Mucosa of stomach (tissue), 1 donor: ENCODE measurements around the gene ABCG4.

Experiments used
- H3K27me3 ChIP-seq: one replicate; pipeline ENCODE4 v1.7.0; 2013; ENCODE audit warnings: mild to moderate bottlenecking, low read length; ENCODE audit not compliant: control insufficient read depth, insufficient read depth
- H3K36me3 ChIP-seq: one replicate; pipeline ENCODE4 v1.7.0; 2013; ENCODE audit warnings: low read length; ENCODE audit not compliant: control insufficient read depth, insufficient read depth
- H3K4me1 ChIP-seq: one replicate; pipeline ENCODE4 v1.7.0; 2013; ENCODE audit warnings: mild to moderate bottlenecking, low read length; ENCODE audit not compliant: control insufficient read depth, insufficient read depth
- H3K4me3 ChIP-seq: one replicate; pipeline ENCODE4 v1.7.0; 2013; ENCODE audit warnings: low read length
- H3K9ac ChIP-seq: one replicate; pipeline ENCODE4 v1.7.0; 2013; ENCODE audit warnings: mild to moderate bottlenecking, low read length, moderate library complexity
- H3K9me3 ChIP-seq: one replicate; pipeline ENCODE4 v1.7.0; 2013; ENCODE audit warnings: mild to moderate bottlenecking, low read length, moderate library complexity; ENCODE audit not compliant: control insufficient read depth
- donor health status: Pancreatic carcinoma.

The ABCG4 gene

GRCh38 chr11:119147604-119148333 lies 1.1 kb upstream of the ABCG4 start:
- Histone ChIP-seq H3K9ac (no peak overlapping the region), H3K4me3 (no peak overlapping the region), H3K4me1 (peaks cover 12% of the 10 kb centered on the region), H3K27me3 (peaks cover 40% of the 10 kb centered on the region), H3K9me3 (no peaks in the 10 kb centered on the region), H3K36me3 (no peaks in the 10 kb centered on the region)

GRCh38 chr11:119148720-119149017 lies 183 bp upstream of the ABCG4 start:
- H3K9me3 ChIP-seq: no peaks in the 10 kb centered on the region
- H3K4me3 ChIP-seq: no peak overlapping the region
- no peaks in the 10 kb centered on the region for H3K36me3 ChIP-seq
- no peak overlapping the region for H3K9ac ChIP-seq
- H3K27me3 ChIP-seq: peaks cover 46% of the 10 kb centered on the region
- peaks cover 12% of the 10 kb centered on the region for H3K4me1 ChIP-seq

GRCh38 chr11:119149786-119150275 lies 979 bp downstream of the ABCG4 start:
- H3K9ac ChIP-seq: peak overlapping the region; percentile 15
- no peak overlapping the region for H3K4me3 ChIP-seq
- peaks cover 12% of the 10 kb centered on the region for H3K4me1 ChIP-seq
- peaks cover 51% of the 10 kb centered on the region for H3K27me3 ChIP-seq
- H3K36me3 ChIP-seq: no peaks in the 10 kb centered on the region
- no peaks in the 10 kb centered on the region for H3K9me3 ChIP-seq

DNA sequence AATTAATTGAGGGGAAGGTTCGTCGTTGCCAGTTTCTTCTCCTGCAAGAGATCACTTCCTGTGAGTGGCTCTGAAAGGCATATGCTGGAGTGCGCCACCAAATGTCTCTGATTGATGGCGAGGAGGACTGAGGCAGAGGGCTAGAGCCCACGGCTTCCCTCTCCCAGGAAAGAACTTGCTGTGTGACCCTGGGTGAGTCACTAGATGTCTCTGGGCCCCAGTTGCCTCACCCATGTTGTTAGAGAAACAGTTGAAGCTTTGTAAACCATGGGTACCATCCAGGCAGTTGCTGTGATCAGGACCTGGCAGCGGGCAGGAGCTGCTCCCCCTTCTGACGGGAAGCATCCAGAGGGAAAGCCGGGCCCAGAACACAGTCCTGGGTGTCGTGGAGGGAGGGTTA lies 3.2 kb downstream of the ABCG4 start:
- H3K4me3 ChIP-seq: no peak overlapping the region
- H3K27me3 ChIP-seq: peaks cover 48% of the 10 kb centered on the region
- H3K4me1 ChIP-seq: peaks cover 12% of the 10 kb centered on the region
- no peak overlapping the region for H3K9ac ChIP-seq
- H3K9me3 ChIP-seq: no peaks in the 10 kb centered on the region
- H3K36me3 ChIP-seq: no peaks in the 10 kb centered on the region

GRCh38 chr11:119152604-119153003 lies 3.8 kb downstream of the ABCG4 start:
- Histone ChIP-seq H3K4me1 (peaks cover 12% of the 10 kb centered on the region), H3K9me3 (no peaks in the 10 kb centered on the region), H3K36me3 (no peaks in the 10 kb centered on the region), H3K4me3 (no peak overlapping the region), H3K27me3 (peaks cover 45% of the 10 kb centered on the region), H3K9ac (no peak overlapping the region)

DNA sequence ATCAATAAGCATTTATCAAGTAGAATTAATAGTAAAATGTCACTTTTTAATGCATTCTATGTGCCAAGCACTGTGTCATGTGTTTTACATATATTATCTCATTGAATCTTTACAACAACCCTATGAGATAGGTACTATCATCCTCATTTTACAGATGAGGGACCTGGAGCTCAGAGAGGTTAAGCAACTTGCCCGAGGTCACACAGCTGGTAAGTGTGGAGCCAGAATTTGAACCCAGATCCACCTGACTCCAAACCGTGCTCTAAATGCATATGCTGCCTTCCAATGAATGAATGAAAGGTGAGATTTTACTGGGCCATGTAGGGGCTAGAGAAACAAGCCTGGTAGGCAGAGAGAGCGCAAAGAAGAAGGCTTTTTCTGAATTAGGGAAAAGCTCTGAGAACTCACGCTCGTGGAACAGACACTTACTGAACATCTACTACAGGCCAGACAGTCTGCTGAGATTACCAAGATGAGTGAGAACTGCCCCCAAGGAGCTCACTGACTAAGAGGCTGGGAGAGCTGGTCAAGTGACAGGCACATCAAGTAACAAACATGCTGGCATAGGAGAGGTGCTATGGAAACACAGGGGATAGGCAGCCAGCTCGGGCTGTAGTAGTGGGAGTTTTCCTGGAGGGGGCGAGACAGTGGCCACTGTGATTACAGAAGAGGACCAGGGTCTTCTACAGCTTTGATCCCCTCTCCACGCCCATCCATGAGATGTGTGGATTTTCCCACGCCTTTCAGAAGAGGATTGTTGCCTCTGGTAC lies 4.4 kb downstream of the ABCG4 start:
- Histone ChIP-seq H3K4me3 (no peak overlapping the region), H3K4me1 (peaks cover 10% of the 10 kb centered on the region), H3K9ac (no peak overlapping the region), H3K9me3 (no peaks in the 10 kb centered on the region), H3K27me3 (peaks cover 39% of the 10 kb centered on the region), H3K36me3 (no peaks in the 10 kb centered on the region)

DNA sequence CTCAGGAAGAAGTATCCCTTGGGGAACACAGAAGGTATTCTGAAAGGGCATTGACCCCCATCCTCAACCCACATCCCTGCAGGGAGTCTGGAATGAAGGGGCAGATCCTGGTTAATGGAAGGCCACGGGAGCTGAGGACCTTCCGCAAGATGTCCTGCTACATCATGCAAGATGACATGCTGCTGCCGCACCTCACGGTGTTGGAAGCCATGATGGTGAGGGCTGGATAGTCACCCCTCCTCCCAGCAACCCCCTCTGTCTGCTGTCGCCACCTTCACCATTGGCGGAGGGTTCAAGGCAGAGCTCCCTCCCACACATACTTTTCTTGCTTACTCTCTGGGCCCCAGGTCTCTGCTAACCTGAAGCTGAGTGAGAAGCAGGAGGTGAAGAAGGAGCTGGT lies 5.3 kb downstream of the ABCG4 start:
- H3K9me3 ChIP-seq: no peaks in the 10 kb centered on the region
- H3K4me1 ChIP-seq: peaks cover 4% of the 10 kb centered on the region
- peaks cover 30% of the 10 kb centered on the region for H3K27me3 ChIP-seq
- no peak overlapping the region for H3K9ac ChIP-seq
- no peaks in the 10 kb centered on the region for H3K36me3 ChIP-seq
- H3K4me3 ChIP-seq: no peak overlapping the region

DNA sequence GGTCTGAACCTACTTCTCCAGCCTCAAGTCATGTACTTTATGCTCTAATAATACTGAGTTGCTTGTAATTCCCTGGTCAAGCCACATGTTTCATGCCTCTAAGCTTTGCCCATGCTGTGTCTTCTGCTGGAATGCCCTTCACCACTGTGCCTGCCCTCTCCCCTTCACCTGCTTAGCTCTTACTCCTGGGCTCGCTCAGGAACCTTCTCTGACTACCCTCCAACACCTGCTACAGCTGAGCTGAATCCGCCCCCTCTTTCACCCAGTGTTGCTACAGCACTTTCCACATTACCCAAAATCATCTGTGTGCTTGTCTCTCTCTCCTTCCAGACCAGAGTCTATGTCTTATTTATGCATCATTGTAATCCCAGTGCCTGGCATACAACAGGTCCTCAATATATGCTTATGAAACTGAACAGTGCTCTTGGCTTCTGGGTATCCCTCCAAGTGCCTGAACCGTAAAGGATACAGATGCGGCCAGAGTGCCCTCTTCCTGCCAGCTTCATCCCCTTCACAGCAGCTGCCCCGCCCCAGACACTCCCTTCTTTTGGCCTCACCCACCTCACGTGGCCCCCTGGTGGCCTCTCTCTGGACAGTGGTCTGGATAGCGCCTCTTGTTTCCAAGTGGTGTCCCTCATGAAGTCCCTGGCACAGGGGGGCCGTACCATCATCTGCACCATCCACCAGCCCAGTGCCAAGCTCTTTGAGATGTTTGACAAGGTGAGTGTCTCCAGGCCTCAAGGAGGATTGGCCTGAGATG lies 7.1 kb downstream of the ABCG4 start:
- Histone ChIP-seq H3K4me1 (no peaks in the 10 kb centered on the region), H3K9me3 (no peaks in the 10 kb centered on the region), H3K36me3 (no peaks in the 10 kb centered on the region), H3K9ac (no peak overlapping the region), H3K27me3 (peaks cover 15% of the 10 kb centered on the region), H3K4me3 (no peak overlapping the region)

DNA sequence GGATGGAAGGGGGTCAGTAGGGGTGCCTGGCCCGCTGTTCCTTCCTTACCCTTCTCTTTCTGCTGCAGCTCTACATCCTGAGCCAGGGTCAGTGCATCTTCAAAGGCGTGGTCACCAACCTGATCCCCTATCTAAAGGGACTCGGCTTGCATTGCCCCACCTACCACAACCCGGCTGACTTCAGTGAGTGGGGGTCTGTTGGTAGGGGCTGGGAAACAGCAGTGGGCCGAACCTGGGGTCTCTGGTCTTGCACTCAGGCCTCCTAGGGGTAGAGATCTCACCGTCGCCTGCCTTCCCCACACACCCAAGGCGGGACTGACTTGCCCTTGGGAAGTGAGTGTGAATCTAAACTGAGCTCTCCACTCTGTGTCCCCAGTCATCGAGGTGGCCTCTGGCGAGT lies 7.6 kb downstream of the ABCG4 start:
- no peaks in the 10 kb centered on the region for H3K4me1 ChIP-seq
- no peak overlapping the region for H3K9ac ChIP-seq
- H3K9me3 ChIP-seq: no peaks in the 10 kb centered on the region
- H3K4me3 ChIP-seq: no peak overlapping the region
- H3K27me3 ChIP-seq: peaks cover 14% of the 10 kb centered on the region
- no peaks in the 10 kb centered on the region for H3K36me3 ChIP-seq

DNA sequence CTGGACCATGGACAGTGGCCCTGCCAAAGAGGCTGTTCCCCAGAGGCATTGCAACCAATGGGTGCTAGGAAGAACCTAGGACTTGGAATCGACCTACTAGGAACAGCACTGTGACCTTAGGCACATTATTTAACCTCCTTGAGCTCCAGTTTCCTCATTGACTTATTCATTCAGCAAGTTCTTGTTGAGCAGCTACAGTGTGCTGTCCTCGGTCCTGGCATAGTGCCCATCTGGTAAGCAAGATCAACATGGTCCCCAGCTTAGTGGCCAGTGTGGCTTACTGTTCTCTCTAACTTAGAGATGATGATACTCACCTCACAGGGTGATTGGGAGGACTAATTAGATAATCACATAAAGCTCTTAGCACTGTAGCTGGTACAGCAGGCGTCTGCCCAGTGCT lies 8.2 kb downstream of the ABCG4 start:
- H3K4me3 ChIP-seq: no peak overlapping the region
- peaks cover 14% of the 10 kb centered on the region for H3K27me3 ChIP-seq
- H3K9ac ChIP-seq: no peak overlapping the region
- H3K4me1 ChIP-seq: no peaks in the 10 kb centered on the region
- H3K9me3 ChIP-seq: no peaks in the 10 kb centered on the region
- no peaks in the 10 kb centered on the region for H3K36me3 ChIP-seq

DNA sequence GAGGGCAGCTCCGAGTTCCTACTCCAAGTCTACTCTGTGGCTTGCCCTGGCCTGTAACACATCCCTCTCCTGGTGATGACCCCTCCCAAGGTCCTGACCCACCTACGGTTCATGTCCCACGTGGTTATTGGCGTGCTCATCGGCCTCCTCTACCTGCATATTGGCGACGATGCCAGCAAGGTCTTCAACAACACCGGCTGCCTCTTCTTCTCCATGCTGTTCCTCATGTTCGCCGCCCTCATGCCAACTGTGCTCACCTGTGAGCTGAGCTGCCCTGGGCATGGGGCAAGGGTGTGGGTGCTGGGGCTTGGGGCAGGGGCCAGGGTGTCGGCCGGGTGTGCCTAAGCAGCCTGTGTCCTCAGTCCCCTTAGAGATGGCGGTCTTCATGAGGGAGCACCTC lies 9.6 kb downstream of the ABCG4 start:
- Histone ChIP-seq H3K27me3 (peaks cover 9% of the 10 kb centered on the region), H3K9ac (no peak overlapping the region), H3K36me3 (no peaks in the 10 kb centered on the region), H3K4me3 (no peak overlapping the region), H3K4me1 (no peaks in the 10 kb centered on the region), H3K9me3 (no peaks in the 10 kb centered on the region)

DNA sequence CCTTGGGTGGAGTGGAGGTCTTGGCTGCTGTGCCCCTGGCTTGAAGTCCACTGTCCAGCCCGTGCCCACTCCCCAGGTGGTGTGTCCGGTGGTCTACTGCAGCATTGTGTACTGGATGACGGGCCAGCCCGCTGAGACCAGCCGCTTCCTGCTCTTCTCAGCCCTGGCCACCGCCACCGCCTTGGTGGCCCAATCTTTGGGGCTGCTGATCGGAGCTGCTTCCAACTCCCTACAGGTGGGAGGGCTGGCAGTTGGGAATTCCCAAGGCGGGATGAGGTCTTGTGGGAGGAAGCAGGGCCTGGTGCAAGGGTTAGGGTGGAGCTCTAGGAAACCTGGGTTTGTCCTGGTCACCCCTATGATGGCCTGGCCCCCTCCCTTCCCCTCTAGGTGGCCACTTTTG lies 11.3 kb downstream of the ABCG4 start:
- Histone ChIP-seq H3K9ac (no peak overlapping the region), H3K27me3 (peaks cover 3% of the 10 kb centered on the region), H3K9me3 (no peaks in the 10 kb centered on the region), H3K4me3 (no peak overlapping the region), H3K4me1 (no peaks in the 10 kb centered on the region), H3K36me3 (no peaks in the 10 kb centered on the region)
